GM12891 (cell line): ENCODE measurements around the gene TAF4B.

Source experiments
- PAX5 ChIP-seq: IDR thresholded peaks from 2 replicates; pipeline ENCODE4 v1.6.1; 2011; ENCODE audit warnings: low read length, moderate library complexity, mild to moderate bottlenecking; ENCODE audit not compliant: insufficient read depth, severe bottlenecking
- POLR2A ChIP-seq: IDR thresholded peaks from 2 replicates; pipeline ENCODE4 v1.6.1; 2011; ENCODE audit warnings: low read depth, low read length, control low read depth
- POLR2AphosphoS5 ChIP-seq: IDR thresholded peaks from 2 replicates; pipeline ENCODE4 v1.6.1; 2011; ENCODE audit warnings: low read depth, low read length, control low read depth
- SPI1 ChIP-seq: IDR thresholded peaks from 2 replicates; pipeline ENCODE4 v1.6.1; 2011; ENCODE audit warnings: low read depth, low read length, control low read depth
- TAF1 ChIP-seq: IDR thresholded peaks from 2 replicates; pipeline ENCODE4 v1.6.1; 2011; ENCODE audit warnings: low read depth, low read length, control low read depth

DNA sequence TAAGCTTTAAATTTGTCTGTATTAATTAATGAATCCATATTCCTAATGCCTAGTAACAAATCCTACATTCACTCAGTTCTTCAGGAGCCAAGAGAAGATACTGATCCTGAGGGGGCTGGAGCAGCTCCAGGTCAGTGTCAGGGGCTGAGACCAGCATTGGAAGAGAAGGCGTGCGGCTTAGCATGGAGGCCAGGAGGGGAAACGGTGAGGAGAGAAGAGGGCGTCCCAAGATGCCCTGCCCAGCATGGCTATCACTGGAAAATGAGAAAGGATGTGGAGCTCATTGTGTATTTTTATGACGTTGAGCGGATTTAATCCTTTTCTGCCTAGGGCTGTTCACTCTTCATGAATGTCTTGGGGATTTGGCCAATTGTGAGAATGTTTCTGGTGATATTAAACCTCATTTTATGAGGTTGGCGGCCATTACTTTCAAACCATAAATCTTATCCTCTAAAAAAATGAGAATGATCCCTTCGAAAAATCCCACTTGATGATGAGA, 190.5 kb downstream of the TAF4B start:
- TF ChIP-seq POLR2A, result no peak
- no peak for TF ChIP-seq SPI1
- no peak for TF ChIP-seq TAF1
- no peak for TF ChIP-seq POLR2AphosphoS5
- no peak for TF ChIP-seq PAX5
